CD4-positive, alpha-beta T cell treated with Interleukin-10 for 1 hour (primary cell): ENCODE measurements around the gene ZNF791.
"Not testable (repeated sequence)": the region's sequence is repeated elsewhere in the genome, so short reads cannot be mapped to it uniquely, and the experiment has no call there.

Experiments used
- DNase-seq: peaks from one replicate; pipeline ENCODE4 v3.0.0-alpha.2; 2020

Gene ZNF791

DNA sequence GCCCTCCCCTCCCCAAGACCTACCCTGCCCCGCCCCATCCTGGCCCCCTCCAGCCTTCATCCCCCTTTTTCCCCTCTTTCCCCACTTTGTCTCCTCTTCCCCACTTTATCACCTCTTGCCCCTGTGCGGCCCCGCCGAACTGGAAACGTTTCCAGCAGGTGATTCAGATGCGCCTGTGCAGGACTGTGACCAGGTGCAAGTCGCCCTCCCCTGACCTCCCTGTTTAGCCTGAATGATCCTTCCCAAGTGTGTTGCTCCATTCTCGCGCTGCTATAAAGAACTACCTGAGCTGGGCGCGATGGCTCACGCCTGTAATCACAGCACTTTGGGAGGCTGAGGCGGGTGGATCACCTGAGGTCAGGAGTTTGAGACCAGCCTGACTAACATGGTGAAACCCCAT, 25.9 kb downstream of the ZNF791 start:
- no peak for DNase-seq

DNA sequence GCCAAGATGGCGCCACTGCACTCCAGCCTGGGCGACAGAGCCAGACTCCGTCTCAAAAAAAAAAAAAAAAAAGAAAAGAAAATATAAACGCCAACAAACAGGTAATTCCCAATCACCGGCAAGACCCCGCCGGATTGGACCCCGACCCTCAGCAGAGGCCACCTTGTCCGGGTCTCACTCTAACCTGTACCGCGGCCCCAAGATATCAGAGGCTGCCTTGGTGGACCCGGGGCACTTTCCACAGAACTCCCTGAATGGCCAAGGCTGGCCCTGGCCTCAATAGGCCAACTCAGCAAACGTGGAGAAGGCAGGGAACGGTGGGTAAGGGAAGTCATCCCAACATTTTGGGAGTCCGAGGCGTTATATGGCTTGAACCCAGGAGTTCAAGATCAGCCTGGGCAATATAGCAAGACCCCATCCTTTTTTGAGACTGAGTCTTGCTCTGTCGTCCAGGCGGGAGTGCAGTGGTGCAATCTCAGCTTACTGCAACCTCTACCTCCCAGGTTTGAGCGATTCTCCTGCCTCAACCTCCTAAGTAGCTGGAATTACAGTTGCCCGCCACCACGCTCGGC, 28.0 kb downstream of the ZNF791 start:
- no peak for DNase-seq

DNA sequence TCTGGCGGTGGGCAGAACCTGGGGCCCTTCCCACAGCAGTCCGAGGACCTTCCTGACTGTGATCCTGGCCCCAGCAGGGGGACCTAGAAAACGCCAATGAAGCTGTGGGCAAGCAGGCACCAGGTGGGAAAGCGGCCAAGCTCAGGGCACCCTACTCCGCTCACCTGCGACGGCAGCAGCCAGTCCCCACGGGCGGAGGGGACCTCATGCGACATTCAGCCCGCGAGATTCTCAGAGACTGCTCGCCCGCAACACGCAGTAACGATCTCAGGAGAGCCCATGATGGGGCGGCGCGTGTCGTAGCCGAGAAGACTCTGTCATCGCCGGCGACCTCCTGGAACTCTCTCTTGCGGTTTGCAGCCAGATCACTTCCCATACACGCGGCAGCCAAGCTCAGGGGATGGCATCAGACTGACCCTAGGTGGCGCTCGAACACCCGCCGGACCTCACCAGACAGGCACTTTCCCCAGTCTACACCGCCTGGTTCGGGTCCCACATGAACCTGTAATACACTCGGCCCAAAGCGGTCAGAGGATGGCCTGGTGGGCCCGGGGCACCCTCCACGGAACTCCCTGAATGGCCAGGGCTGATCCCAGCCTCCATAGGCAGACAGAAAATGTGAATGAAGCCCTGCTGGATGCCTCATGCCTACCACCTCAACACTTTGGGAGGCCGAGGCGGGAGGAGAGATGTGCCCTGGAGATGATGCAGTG, 29.3 kb downstream of the ZNF791 start:
- peak; percentile 88 for DNase-seq

DNA sequence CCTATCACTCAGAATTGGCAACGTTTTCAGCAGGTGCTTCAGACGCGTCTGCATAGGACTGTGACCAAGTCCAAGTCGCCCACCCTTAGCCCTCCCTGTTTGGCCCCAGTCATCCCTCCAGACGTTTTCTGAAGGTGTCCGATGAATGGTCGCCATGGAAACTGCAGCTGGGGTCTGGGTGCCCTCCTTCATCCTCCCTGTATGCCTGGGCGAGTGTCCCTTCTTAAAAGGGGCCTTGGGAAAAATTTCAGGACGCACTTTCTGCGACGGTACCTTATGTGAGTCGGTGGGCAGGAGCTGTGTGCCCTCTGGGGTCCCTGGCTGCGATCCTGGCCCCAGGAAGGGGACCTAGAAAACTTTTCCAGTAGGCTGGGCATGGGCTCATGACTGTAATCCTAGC, 30.7 kb downstream of the ZNF791 start:
- DNase-seq, result no peak

DNA sequence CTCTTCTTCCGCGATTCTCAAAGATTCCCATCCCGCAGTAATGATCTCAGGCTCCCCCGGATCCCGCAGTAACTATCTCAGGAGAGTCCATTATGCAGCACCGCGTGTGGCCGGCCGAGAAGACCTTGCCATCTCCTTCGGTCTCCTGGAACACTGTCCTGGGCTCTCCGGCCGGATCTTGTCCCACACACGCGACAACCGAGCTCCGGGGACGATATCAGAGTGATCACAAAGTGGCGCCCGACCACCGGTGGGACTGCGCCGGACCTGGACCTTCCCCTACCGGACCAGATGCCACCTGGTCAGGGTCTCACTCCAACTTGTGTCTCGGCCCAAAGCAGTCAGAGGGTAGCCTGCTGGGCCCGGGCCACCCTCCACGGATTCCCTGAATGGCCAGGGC, 31.8 kb downstream of the ZNF791 start:
- DNase-seq, result no peak

DNA sequence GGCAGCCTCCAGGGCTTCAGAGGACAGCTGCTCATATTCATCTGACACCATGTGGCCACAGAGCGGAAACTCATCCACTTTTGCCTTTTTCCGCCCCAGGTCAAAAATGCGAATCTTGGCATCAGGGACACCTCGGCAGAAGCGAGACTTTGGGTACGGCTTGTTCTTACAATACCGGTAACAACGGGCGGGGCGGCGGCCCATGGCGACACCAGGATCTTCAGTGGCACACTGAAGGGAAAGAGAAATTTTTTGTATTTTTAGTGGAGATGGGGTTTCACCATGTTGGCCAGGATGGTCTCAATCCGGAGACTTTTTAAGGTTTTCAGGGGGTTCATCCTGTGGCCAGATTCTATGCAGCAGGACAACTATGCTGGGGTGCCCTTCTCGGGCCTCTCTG, 33.0 kb downstream of the ZNF791 start:
- DNase-seq, result not testable (repeated sequence)

DNA sequence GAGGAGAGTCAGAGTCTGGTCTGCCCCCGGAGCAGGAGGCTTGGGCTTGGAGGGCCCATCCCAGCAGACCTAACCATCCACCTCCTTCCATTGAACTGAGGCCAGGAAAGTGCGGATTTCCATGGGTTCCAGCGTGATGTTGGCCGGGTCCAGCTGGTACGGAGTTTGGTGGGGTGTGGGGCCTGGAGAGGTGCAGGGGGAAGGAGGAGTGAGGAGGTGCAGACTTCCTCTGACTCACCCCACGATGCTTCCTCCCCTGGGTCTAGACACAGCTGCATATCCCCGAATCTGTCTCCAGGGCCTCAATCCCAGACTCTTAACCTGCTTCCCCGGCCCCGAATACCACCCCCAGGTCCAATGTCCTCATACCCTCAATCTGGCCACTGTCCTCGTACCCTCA, 35.8 kb downstream of the ZNF791 start:
- no peak for DNase-seq

DNA sequence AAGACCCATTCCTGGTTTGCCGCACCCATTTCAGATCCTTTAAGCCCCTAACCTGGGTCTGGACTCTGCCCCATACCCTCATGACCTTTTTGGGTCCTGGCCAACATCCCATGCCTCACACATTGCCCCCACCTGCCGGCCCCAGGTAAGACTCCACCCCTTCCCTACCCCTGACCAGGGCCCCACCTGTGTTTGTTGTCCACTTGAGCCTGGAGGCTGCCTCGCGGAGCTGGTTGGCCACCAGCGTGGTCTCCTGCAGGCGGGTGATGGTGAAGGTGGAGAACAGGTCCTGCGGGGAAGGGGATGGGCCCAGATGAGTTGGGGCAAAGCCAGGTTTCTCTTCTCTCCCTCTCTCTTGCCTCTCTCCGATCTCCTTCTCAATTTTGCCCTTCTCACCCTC, 36.3 kb downstream of the ZNF791 start:
- no peak for DNase-seq

DNA sequence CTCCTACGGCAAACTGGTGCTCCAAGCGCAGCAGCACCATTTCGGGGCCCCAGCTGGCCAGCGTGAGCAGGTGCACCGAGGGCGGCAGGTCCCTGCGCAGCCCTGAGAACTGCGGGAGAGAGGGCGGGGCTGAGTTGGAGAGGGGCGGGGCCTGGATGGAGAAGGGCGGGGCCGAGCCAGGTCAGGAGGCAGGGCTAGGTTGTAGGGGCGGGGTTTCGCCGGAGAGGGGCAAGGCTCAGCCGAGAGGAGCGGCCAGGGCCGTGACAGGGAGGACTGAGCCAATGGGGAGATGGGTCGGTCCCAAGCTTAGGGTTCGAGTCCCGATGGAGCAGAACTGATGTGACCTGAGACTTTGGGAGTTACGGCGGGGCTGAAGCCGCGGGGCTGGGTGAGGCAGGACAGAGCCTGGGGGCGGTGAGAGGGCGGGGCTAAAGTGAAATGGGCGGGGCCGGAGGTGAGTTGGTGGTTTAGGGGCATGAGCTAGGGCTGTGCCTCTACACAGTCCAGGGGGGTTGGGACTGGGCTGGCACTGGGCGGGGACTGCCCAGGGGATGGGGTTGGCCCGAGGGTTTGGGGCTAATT, 36.9 kb downstream of the ZNF791 start:
- peak; percentile 44 for DNase-seq

DNA sequence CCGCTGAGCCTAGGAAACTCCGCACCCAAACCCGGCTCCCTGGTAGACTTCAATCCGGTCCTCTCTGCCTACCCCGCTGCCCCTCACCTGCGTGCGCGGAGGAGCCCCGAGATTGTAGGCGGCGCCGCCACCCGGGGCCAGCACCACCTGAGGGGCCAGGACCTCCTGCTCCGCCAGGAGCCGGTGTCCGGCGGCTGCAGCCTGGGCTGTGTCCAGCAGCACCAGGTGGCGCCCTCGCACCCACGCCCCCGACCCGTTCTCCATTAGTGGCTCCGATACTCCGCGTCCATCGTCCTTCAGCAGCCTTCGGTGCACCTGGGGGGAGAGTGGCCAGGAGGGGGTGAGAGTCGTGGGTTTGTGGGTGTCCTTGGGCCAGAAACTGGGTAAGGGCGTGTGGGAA, 37.4 kb downstream of the ZNF791 start:
- no peak for DNase-seq

DNA sequence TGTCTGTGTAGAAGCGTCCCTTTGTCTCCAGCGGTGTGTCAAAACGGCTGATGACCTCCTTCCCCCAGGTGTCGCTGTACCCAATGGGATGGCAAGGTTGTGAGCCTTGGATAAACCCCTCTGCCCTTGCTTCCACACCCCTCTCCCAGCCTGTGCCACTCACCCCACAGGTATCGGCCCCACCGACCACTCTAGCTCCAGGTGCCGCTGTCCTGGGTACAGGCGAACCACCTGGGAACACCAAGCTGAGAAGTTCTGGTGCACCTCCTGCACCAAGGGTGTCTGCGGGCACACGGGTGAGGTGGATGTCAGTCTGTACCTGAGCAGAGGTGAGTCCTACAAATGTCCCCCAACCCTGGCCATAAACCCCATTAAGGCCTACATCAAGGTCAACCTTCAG, 39.2 kb downstream of the ZNF791 start:
- no peak for DNase-seq

DNA sequence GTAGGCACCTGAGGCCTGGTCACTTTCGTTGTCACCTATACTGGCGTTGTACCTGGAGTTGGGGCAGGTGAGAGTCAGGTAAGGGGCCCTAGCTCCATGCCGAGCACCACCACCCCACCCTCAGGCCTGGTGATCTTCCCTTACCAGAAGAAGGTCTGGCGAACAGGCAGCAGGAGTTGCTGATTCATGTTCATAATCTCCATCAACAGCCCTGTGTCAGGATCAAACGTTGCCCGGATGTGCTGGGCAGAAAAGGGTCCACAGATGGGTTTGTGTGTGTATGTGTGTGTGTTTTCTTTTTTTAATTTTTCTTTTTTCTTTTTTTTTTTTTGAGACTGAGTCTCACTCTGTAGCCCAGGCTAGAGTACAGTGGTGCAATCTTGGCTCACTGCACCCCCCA, 41.5 kb downstream of the ZNF791 start:
- DNase-seq, result no peak

DNA sequence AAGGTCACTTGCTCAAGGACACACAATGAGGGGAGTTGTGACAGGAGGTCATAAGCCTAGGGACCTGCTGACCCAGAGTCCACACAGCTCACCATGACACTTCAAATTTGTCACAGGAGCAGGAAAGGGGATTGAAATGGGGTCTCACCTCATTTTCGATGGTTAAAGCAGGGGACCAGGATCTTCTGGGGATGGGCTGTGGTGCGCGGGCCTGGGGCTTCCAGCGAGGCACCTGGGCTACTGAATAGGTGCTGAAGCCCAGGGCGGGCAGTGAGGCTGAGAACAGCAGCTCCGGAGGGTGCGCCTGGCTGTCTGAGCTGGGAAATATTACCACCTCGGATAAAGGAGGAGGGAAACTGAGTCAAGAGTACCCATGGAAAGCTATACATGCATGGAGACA, 44.8 kb downstream of the ZNF791 start:
- no peak for DNase-seq

DNA sequence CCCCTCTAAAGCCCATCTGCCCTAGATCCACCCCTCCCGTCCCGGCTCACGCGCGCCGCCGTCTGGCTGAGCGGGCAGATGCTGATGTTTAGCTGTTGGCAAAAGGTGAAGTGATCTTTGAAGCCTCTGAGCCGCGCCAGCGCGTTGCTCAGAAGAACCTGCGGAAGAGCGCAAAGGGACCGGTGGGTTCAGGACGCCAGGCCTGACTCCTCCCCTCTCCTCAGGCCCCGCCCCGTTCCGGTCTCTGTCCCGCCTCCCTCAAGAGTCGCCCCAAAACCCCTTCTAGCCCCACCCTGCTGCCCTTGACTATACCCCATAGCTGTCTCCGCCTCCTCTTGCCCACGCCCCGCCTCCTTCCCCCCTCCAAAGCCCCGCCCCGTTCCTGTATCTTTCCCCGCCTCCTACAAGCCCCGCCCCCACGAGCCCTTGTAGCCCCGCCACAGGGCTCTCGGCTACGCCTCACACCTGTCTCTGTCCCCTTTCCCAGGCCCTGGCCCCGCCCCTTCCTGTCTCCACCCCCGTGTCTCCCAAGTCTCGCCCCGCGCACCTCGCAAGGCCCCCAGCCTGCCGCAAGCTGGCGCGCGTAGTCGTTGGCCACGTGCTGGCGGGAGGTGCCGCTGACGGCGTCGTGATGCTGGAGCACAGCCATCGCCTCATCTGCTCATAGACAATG, 46.3 kb downstream of the ZNF791 start:
- no peak for DNase-seq

DNA sequence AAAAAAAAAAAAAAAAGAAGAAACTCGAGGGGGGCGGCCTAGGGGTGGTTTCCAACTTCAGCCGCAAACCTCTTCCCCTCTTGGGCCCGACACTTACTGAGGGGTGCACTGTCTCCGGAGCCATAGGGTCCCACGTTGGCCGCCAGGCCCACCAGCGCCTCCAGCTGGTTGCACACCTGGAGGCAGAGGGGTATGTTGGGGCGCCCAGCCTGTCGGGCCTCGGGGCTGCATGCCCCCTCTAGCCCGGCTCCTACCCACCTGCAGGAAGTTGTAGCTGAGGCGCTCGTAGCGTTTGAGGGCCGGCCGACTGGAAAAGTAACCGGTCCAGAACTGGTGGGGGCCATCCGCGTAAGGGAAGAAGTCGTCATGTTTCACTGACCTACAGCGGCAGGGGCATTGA, 47.2 kb downstream of the ZNF791 start:
- no peak for DNase-seq

DNA sequence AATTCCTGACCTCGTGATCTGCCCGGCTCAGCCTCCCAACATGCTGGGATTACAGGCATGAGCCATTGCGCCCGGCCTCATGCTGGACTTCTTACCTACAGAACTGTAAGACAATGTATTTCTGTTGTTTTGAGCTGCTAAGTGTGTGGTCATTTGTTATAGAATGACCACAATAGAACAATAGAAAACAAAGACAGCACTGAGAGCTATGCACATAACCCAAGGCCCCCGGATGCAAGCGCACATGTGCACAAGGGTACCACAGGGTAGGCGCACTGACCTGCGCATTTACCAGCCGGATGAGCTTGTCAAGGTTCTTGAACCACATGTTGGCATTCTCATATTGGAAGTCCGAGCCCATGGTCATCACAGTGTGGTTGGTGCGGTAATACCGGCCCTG, 50.3 kb downstream of the ZNF791 start:
- DNase-seq, result no peak

DNA sequence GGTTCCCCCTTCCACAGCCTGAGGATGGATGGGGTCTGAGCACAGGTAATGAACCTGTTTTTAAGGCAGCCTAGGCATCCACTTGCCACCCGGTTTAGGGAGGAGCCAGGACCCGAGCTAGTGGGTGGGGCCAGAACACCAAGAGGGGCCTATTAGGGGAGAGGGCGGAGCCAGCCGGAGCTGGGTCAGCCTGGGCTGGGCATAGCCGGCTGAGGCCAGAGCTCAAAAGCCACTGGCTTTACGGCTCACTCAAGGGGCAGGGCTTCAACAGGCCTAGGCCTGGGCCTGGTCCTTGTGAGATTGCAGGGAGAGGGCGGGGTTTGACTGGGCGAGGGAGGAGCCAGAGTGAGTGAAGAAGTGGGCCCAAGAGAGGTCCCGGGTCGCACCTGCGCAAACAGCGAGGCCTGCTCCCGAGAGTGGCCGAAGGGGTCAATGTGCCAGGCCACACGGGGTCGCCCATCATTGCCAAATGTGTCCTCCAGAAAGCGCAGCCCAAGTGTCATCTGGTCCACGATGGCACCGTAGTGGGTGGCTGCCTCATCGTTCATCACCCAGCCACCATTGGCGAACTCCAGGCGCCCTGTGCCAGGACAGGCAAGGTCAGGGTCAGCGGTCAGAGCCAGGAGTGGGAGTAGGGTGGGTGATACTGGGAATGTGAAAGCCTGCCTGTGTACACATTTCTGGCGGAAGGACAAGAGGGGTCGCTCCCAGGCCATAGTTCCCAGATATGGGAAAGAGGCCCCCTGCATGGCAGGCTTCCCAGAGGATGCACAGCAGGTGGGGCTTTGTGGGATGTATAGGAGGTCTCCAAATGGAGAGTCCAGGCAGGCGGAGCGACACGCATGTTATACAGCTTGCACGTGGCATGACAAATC, 53.9 kb downstream of the ZNF791 start:
- DNase-seq, result no peak

DNA sequence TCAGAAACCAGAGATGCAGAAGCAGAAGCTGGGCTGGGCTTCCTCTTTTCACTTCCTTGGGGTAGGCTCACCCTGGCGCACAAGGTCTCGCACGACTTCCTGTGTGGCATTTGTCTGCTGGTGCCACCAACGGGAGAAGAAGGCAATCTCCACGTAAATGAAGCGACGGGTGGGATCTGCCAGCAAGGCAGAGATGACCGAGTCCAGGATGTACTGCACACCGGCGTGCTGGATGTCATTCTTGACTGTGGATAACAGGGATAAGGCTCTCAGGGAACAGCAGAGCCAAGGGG, 54.5 kb downstream of the ZNF791 start:
- peak; percentile 65 for DNase-seq

DNA sequence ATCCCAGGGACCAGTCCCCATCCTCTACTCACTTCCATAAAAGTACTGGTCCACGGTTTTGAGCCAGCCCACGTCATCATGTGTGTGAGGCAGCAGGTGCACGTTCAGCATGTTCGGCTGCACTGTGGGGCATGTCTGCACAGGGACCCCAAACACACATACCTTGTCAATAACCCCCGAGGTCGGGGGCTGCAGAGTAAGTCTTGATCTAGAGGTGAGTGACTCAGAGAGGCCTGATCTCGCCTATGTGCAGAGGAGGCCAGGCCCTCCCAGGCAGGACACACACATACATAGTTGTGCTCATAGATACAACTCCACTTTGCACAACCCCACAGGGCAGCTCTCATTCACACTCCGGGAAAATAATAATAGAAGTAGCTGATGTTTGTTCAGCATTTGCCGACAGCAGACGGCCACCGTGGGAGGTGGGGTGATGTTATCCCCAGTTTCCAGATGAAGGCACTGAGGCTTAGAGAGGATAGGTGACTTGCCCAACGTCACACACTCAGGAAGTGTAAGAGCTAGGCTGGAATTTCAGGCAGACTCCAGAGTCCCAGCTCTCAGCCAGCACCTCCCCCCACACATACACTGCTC, 55.0 kb downstream of the ZNF791 start:
- no peak for DNase-seq

DNA sequence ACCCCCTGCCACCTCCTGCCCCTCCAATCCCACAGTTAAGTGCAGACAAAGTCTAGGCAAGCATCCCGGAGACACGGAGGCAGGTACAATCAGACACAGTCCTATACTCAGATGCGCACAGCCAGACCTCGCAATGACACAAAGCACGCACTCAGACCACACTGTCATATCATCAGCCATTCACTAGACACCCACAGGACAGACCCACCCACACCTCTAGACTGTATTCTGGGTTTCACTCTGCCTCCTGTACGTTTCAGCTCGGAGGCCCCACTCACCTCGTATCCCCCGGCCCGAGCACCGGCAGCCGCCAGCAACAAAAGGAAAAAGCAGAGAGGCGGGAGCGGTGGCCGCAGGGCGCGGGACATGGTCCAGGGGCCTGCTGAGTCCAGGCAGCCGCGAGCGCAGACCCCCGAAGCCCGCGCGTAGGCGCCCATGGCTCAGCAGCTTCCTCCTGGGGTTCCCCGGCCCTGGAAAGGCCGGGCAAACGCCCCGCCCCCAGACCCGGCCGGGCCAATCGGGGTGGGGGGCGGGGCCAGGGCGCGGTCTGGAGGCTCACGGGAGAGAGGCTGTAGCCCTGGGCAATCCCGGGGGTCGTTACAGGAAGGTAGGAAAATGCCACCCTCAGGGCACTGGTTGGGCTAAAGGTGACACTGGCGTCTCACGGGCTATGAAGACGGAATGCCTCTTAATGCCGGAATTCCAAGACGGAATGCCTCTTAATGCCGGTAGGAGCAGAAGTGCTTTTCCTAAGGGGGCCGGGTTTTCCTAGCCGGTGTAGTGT, 55.7 kb downstream of the ZNF791 start, which contains the start of the genes MAN2B1 and WDR83:
MAN2B1 (minus strand) TSS at position 478 of the 784 bp plus-strand sequence; CDS start at position 437, 41 bp downstream.
WDR83 (plus strand) TSS at position 543 of the 784 bp plus-strand sequence. CDS start 2,984 bp downstream, outside the sequence.
- DNase-seq, result peak; percentile 83

DNA sequence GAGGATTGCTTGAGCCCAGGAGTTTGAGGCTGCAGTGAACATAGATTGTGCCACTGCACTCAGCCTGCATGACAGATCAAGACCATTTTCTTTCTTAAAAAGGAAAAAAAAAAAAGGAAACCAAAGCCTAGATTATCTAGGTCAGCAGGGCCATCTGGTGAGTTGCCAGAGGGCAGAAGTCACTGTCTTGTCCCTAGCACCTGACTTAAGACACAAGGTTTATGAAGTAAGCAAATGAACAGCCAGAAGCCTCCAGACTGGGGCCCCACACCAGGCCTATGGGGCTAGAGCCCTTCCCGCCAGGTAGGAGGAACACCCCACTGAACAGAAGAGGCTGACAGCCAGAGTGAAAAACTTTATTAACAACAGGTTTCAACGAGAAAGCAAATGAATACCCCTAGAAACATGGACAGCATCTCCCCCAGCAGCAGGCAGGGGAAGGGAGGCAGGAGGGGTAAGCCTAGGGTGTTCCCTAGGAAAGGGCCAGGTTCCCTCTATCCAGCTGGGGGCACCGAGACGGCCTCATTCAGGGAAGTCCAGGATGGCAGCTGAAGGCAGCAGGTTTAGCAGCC, 57.1 kb downstream of the ZNF791 start:
- no peak for DNase-seq
